HG03378 (cell line): ENCODE results near the gene CCDC126.
"Not testable (repeated sequence)": the region's sequence is repeated elsewhere in the genome, so short reads cannot be mapped to it uniquely, and the experiment has no call there.

Source experiments
- ATAC-seq: cut with Tn5 transposase; IDR thresholded peaks from one replicate; pipeline ENCODE4 v1.9.1; 2021; ENCODE audit warnings: mild to moderate bottlenecking, moderate library complexity; ENCODE audit not compliant: unreplicated experiment

The CCDC126 gene

GRCh38 chr7:23597094-23598091 is at the start of gene CCDC126:
CCDC126 (plus strand) TSS chr7:23597382; CDS start chr7:23611316, 13,934 bp downstream.
- peak; percentile 59 for ATAC-seq

- no peak for ATAC-seq
Measured at GRCh38 chr7:23547662-23548061, 49.5 kb upstream of the CCDC126 start.

- no peak for ATAC-seq
Measured at GRCh38 chr7:23558303-23558702, 38.9 kb upstream of the CCDC126 start.

GRCh38 chr7:23570592-23571200 is 26.5 kb upstream of the CCDC126 start:
- ATAC-seq: peak; percentile 90

GRCh38 chr7:23581975-23582374 is 15.2 kb upstream of the CCDC126 start:
- ATAC-seq: not testable (repeated sequence)

- not testable (repeated sequence) for ATAC-seq
Measured at GRCh38 chr7:23585304-23585703, 11.9 kb upstream of the CCDC126 start.

GRCh38 chr7:23586159-23586558 is 11.0 kb upstream of the CCDC126 start:
- ATAC-seq: no peak

- ATAC-seq: no peak
Measured at GRCh38 chr7:23590529-23590928, 6.7 kb upstream of the CCDC126 start.

- ATAC-seq: no peak
Measured at GRCh38 chr7:23593706-23594105, 3.5 kb upstream of the CCDC126 start.

GRCh38 chr7:23594879-23595604 is 2.1 kb upstream of the CCDC126 start:
- ATAC-seq: peak; percentile 81

- ATAC-seq: no peak
Measured at GRCh38 chr7:23598296-23598695, 1.1 kb downstream of the CCDC126 start.

- no peak for ATAC-seq
Measured at GRCh38 chr7:23600236-23600635, 3.1 kb downstream of the CCDC126 start.

- ATAC-seq: no peak
Measured at GRCh38 chr7:23603632-23604295, 6.6 kb downstream of the CCDC126 start.

- no peak for ATAC-seq
Measured at GRCh38 chr7:23604296-23604640, 7.1 kb downstream of the CCDC126 start.

- ATAC-seq: no peak
Measured at GRCh38 chr7:23607130-23607529, 9.9 kb downstream of the CCDC126 start.

GRCh38 chr7:23607866-23608265 is 10.7 kb downstream of the CCDC126 start:
- no peak for ATAC-seq

- ATAC-seq: no peak
Measured at GRCh38 chr7:23615331-23615730, 18.1 kb downstream of the CCDC126 start.

- ATAC-seq: no peak
Measured at GRCh38 chr7:23616593-23616992, 19.4 kb downstream of the CCDC126 start.

- ATAC-seq: no peak
Measured at GRCh38 chr7:23617482-23617881, 20.3 kb downstream of the CCDC126 start.

- no peak for ATAC-seq
Measured at GRCh38 chr7:23618241-23618640, 21.1 kb downstream of the CCDC126 start.

- ATAC-seq: no peak
Measured at GRCh38 chr7:23619141-23619540, 22.0 kb downstream of the CCDC126 start.
